ENCODE results near the gene CLEC11A. TPM values are rescaled to one million over a fixed set of nuclear protein-coding genes. Genes with fewer than 3 reads are reported as not detected.

The CLEC11A gene
- total and polyA plus RNA-seq, 2 of the 8 experiments (the other 6 are each of a cell fraction or from before 2014, with no cell fraction given) = 4.3 to 17.4 TPM

- Histone ChIP-seq H3K9ac (replicated peaks in 1 of 4; ENCODE audit: extremely low read depth in 1 of 4, low read depth in 3 of 4, low read length in 3 of 4) (peak overlapping the region in 2 of 4 experiments; percentile 47 to 79; a peak in 2 of 7 replicates), H3K79me2 (ENCODE audit: control insufficient read depth in 1 of 2, insufficient read depth in 2 of 2, low read length in 2 of 2) (peaks cover 0 to 5% of the 10 kb centered on the region in 2 experiments; a peak in 1 of 4 replicates), H4K91ac (replicated peaks; ENCODE audit: insufficient read length, low read length) (no peak overlapping the region), H3K27me3 (replicated peaks in 1 of 4; ENCODE audit: control insufficient read depth in 3 of 4, extremely low read depth in 1 of 4, insufficient read depth in 3 of 4, low read length in 3 of 4) (peaks cover 4 to 33% (median 22%) of the 10 kb centered on the region in 4 experiments), H2BK12ac (ENCODE audit: low read depth, low read length) (peak overlapping the region; percentile 75; the same call in 1 of the 2 replicates), H2BK5ac (ENCODE audit: low read depth, low read length) (no peak overlapping the region), H3K23me2 (ENCODE audit: low read depth, low read length) (peaks cover 14% of the 10 kb centered on the region), H3K27ac (ENCODE audit: low read depth, low read length) (no peak overlapping the region), H3K79me1 (ENCODE audit: low read depth, low read length) (no peaks in the 10 kb centered on the region), H3K4me3 (ENCODE audit: extremely low read depth in 1 of 4, insufficient read depth in 2 of 4, low read depth in 3 of 4, low read length in 4 of 4) (peak overlapping the region; percentile 68 to 82 (median 74)), H2AFZ (ENCODE audit: low read length) (no peak overlapping the region), H3K18ac (ENCODE audit: extremely low read depth, low read length) (no peak overlapping the region), H3K9me3 (ENCODE audit: insufficient read depth in 2 of 2, low read depth in 1 of 2, low read length in 1 of 2) (no peaks in the 10 kb centered on the region), H3K23ac (ENCODE audit: insufficient read length) (no peak overlapping the region), H4K8ac (ENCODE audit: extremely low read depth, insufficient read depth, low read length) (no peak overlapping the region), H3K14ac (ENCODE audit: insufficient read length) (no peak overlapping the region), H4K20me1 (replicated peaks in 1 of 2; ENCODE audit: control insufficient read depth in 1 of 2, insufficient read depth in 2 of 2, low read length in 2 of 2) (peaks cover 1 to 2% of the 10 kb centered on the region in 2 experiments), H3K4me1 (replicated peaks in 1 of 4; ENCODE audit: control insufficient read depth in 3 of 4, insufficient read depth in 4 of 4, low read length in 3 of 4) (peaks cover 0 to 30% (median 21%) of the 10 kb centered on the region in 4 experiments; a peak in 6 of 7 replicates), H3K36me3 (ENCODE audit: control insufficient read depth in 2 of 4, insufficient read depth in 4 of 4, low read length in 3 of 4) (no peaks in the 10 kb centered on the region), H3K4ac (replicated peaks; ENCODE audit: insufficient read length, low read depth, low read length) (no peak overlapping the region), H2BK20ac (ENCODE audit: low read length) (no peak overlapping the region), H3K56ac (replicated peaks; ENCODE audit: insufficient read length, low read depth, low read length) (no peak overlapping the region), H4K5ac (ENCODE audit: insufficient read length, low read depth, low read length) (no peak overlapping the region), H2BK120ac (replicated peaks; ENCODE audit: low read depth, low read length) (no peak overlapping the region), H2BK15ac (ENCODE audit: low read length) (no peak overlapping the region), H2AK5ac (ENCODE audit: low read depth, low read length) (peak overlapping the region; percentile 59; the same call in 1 of the 2 replicates), H3K4me2 (ENCODE audit: insufficient read depth in 1 of 2, low read depth in 2 of 2, low read length in 2 of 2) (peak overlapping the region; percentile 82 to 93)
- WGBS, 2 experiments (ENCODE audit: extremely low coverage in 1 of 2, insufficient coverage in 1 of 2, insufficient read length in 1 of 2, insufficient replicate concordance in 2 of 2, low coverage in 1 of 2, low lambda C conversion rate in 2 of 2, missing lambda C conversion rate in 1 of 2) = 81% methylated on average over 9 of the region's 9 CpGs; no CpG with 5 or more reads in 1 of the 2 experiments
- no peak for FAIRE-seq
- CTCF ChIA-PET (ENCODE audit: partially characterized antibody) = interaction anchor here (1.6 to 2.5 kb wide), 2 partner anchors 53 to 375 kb away, joined by 3 to 6 read pairs; no protein-coding TSS in a partner anchor
- POLR2A ChIA-PET (ENCODE audit: partially characterized antibody) = interaction anchor here (0.6 to 11.8 kb wide), 4 partner anchors 22 to 151 kb away, joined by 3 to 72 read pairs (median 4); no protein-coding TSS in a partner anchor
- TF ChIP-seq RBBP5 (IDR thresholded peaks at IDR 0.05; ENCODE audit: borderline replicate concordance, low read depth, low read length) = no peak
- no peak for TF ChIP-seq CEBPB (IDR thresholded peaks at IDR 0.05; ENCODE audit: low read depth, low read length)
- TF ChIP-seq NRF1 (IDR thresholded peaks at IDR 0.05; ENCODE audit: low read depth, low read length) = no peak
- no peak for TF ChIP-seq TCF12 (IDR thresholded peaks at IDR 0.05; ENCODE audit: low read depth, low read length)
- TF ChIP-seq FOSL1 (IDR thresholded peaks at IDR 0.05; ENCODE audit: insufficient read depth, low read depth, low read length) = no peak
- TF ChIP-seq USF2 (IDR thresholded peaks at IDR 0.05; ENCODE audit: low read length) = no peak
- no peak for TF ChIP-seq JUN (IDR thresholded peaks at IDR 0.05; ENCODE audit: low read depth, low read length)
- no peak for TF ChIP-seq BACH1 (IDR thresholded peaks at IDR 0.05; ENCODE audit: low read length)
- no peak for TF ChIP-seq CREB1 (IDR thresholded peaks at IDR 0.05)
- no peak for DNase-seq (ENCODE audit: low read depth in 1 of 2, low spot score in 2 of 2)
Measured at GRCh38 chr19:50725911-50726230, 2.7 kb downstream of the CLEC11A start.
